H7 (cell line): ENCODE results near the gene ZNF445. TPM values are rescaled to one million over a fixed set of nuclear protein-coding genes. Genes with fewer than 3 reads are reported as not detected.
"Not testable (repeated sequence)": the region's sequence is repeated elsewhere in the genome, so short reads cannot be mapped to it uniquely, and the experiment has no call there.

ENCODE experiments used
- DNase-seq: peaks from one replicate; pipeline ENCODE4 v3.0.0; 2012
- H3K27me3 ChIP-seq: 2 replicates; pipeline ENCODE4 v1.6.0; 2011; ENCODE audit warnings: mild to moderate bottlenecking, low read length; ENCODE audit not compliant: control insufficient read depth, insufficient read depth
- H3K36me3 ChIP-seq: replicated peaks from 2 replicates; pipeline ENCODE4 v1.5.1; 2011; ENCODE audit warnings: low read length; ENCODE audit not compliant: control insufficient read depth, insufficient read depth
- H3K4me3 ChIP-seq: 2 replicates; pipeline ENCODE4 v1.5.1; 2011; ENCODE audit warnings: low read depth, mild to moderate bottlenecking, control low read depth, low read length, moderate library complexity; ENCODE audit not compliant: insufficient read depth
- total RNA-seq: library from RNA; depleted of rRNA; stranded (reverse); fragments of >200 nt; shearing (Covaris generic); gene quantifications from 2 replicates; pipeline ENCODE4 v1.2.3, GENCODE V29; 2014; rRNA removed

Gene ZNF445
- total RNA-seq, result 7.1 and 9.9 TPM in 2 replicates

- Histone ChIP-seq H3K27me3 (no peaks in the 10 kb centered on the region), H3K4me3 (peak within 1 kb of the TSS; percentile 51), H3K36me3 (no peaks in the 10 kb centered on the region)
- DNase-seq, result peak; percentile 93
These were observed at the start of gene ZNF445 for GRCh38 chr3:44477312-44478030. Gene ZNF445, minus strand, starts transcription at chr3:44477670. Its CDS starts 22,121 bp downstream, at chr3:44455549.

DNA sequence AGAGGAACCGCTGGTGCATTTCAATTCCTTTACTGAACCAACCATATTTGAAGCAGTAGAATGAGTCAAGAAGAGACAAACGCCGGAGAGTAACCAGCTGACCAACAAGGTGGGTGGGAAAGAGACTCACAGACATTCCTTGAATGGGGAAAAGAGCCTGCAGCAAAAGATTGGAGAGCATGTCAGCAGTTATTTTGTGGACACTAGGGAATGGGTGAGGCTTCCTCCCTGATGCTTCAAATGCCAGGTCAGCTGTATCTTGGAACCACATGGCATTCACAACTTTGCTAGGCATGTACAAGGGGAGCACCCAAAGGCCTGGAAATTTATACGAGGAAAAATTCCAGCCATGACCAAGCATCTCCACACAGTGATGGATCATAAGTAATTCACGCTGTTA lies 47.6 kb upstream of the ZNF445 start:
- no peak overlapping the region for H3K4me3 ChIP-seq
- H3K27me3 ChIP-seq, result no peaks in the 10 kb centered on the region; the same call in 1 of the 2 replicates
- H3K36me3 ChIP-seq, result no peaks in the 10 kb centered on the region
- no peak for DNase-seq

GRCh38 chr3:44522494-44522933 lies 45.0 kb upstream of the ZNF445 start:
- Histone ChIP-seq H3K36me3 (no peaks in the 10 kb centered on the region), H3K27me3 (no peaks in the 10 kb centered on the region), H3K4me3 (no peak overlapping the region)
- no peak for DNase-seq

GRCh38 chr3:44521721-44522120 lies 44.3 kb upstream of the ZNF445 start:
- no peak for DNase-seq
- Histone ChIP-seq H3K4me3 (no peak overlapping the region), H3K27me3 (no peaks in the 10 kb centered on the region), H3K36me3 (no peaks in the 10 kb centered on the region)

DNA sequence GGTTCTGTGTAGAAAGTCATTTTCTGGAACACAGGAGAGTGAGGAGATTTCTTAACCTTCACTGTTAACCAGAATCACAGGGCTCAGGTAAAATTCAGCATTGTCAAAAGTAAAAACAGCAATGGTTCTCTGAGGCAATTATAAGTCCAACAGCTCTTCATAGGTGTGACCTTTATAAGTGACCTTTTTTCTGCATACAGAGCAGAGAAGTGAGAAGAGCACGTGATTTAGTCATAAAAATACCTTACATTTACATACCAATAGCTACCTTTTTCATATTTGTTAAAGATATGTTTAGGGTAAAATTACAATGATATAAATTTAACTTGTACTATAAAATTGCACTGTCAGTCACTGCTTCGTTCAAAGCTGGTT lies 41.3 kb upstream of the ZNF445 start:
- no peak for DNase-seq
- no peaks in the 10 kb centered on the region for H3K36me3 ChIP-seq
- H3K27me3 ChIP-seq, result no peaks in the 10 kb centered on the region
- H3K4me3 ChIP-seq, result no peak overlapping the region

GRCh38 chr3:44516230-44516629 lies 38.8 kb upstream of the ZNF445 start:
- Histone ChIP-seq H3K36me3 (no peaks in the 10 kb centered on the region), H3K27me3 (no peaks in the 10 kb centered on the region), H3K4me3 (no peak overlapping the region)
- no peak for DNase-seq

DNA sequence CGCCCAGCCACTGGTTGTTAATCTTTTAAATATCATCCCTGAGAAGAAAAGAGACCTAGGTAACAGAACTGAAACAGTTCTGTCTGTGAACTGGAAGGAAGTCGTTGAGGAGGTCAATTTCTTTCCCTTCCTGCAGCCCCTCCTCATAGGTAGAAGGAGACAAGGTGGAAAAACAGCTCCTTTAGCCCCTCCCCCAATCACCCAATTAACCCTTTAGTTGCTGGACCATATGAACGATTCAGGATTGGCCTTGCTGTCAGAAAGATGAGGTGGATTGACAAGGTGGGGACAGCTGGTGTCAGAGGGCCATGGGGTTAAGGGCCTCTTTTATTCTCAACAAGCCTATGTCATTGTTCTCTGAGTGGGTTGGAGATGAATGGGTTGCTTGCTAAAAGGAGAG lies 36.0 kb upstream of the ZNF445 start:
- Histone ChIP-seq H3K4me3 (no peak overlapping the region), H3K27me3 (no peaks in the 10 kb centered on the region), H3K36me3 (no peaks in the 10 kb centered on the region)
- peak; percentile 77 for DNase-seq

DNA sequence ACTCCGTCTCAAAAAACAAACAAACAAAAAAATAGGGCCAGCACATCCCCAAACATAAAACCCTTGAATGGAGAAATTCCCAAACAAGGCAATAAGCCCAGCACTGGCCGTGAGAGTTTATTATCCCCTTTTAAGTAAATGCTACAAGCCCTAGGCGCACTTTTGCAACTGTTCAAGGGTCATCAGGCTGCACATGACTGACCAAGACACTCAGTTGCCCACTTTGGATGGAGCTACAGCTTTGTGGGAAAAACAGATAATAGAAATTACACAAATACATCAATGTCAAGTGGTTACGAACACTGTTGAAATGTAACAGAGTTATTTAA lies 33.7 kb upstream of the ZNF445 start:
- H3K4me3 ChIP-seq, result peak overlapping the region; percentile 59
- no peak for DNase-seq
- H3K27me3 ChIP-seq, result no peaks in the 10 kb centered on the region
- H3K36me3 ChIP-seq, result no peaks in the 10 kb centered on the region

DNA sequence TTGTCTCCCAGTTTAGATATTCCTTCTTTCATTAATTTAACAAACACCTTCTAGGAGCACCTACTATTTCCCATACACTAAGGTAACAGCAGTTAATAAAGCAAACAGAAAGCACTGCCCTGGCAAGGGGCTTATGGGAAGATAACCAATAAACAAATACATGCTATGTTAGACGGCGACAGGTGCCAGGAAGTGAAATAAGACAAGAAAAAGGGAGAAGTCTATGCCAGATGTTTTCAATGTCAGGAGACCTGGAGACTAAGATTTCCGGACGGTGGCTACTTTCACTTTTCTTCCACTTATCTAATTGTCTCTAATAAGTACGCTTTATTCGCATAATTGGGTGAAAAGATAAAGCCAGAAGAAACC lies 32.5 kb upstream of the ZNF445 start:
- no peaks in the 10 kb centered on the region for H3K36me3 ChIP-seq
- no peak for DNase-seq
- no peaks in the 10 kb centered on the region for H3K27me3 ChIP-seq
- H3K4me3 ChIP-seq, result peak overlapping the region; percentile 59

- DNase-seq, result no peak
- no peaks in the 10 kb centered on the region for H3K36me3 ChIP-seq
- H3K4me3 ChIP-seq, result peak overlapping the region; percentile 59
- H3K27me3 ChIP-seq, result no peaks in the 10 kb centered on the region
These were observed 32.0 kb upstream of the ZNF445 start for GRCh38 chr3:44509393-44509921.

DNA sequence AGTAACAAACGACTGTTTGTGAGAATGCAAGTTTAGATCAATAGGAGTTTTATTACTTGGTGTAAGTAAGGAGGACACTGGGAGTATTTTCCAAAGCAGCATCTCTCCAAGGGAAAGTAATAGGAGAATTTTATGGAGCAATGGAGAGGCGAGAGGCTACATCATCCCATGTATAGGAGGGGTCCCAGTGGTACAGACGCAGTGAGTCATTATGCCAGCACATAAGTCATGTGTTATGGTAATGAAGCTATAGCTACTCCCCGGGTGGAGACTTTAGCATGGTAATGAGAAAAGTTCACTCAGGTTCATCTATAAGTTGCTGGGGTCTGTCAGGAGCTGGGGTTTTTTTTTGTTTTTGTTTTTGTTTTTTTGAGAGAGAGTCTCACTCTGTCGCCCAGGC lies 29.5 kb upstream of the ZNF445 start:
- no peak overlapping the region for H3K4me3 ChIP-seq
- DNase-seq, result peak; percentile 26

GRCh38 chr3:44506556-44506955 lies 29.1 kb upstream of the ZNF445 start:
- H3K27me3 ChIP-seq, result no peaks in the 10 kb centered on the region
- no peaks in the 10 kb centered on the region for H3K36me3 ChIP-seq
- no peak overlapping the region for H3K4me3 ChIP-seq
- no peak for DNase-seq

More for the DNA sequence above, 29.5 kb upstream of the ZNF445 start:
- no peaks in the 10 kb centered on the region for H3K36me3 ChIP-seq
- H3K27me3 ChIP-seq, result no peaks in the 10 kb centered on the region

DNA sequence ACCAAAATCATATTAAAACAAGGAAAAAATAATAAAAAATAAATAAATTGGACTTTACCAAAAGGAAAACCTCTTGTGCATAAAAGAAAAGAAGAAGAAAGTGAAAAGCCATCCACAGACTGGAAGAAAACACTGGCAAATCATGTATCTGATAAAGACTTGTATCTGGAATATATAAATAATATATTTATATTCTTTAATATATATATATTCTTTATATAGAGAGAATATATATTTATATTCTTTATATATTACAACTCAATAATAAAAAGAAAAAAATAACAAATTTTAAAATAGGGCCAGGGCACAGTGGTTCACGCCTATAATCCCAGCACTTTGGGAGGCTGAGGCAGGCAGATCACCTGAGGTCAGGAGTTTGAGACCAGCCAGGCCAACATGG lies 27.1 kb upstream of the ZNF445 start:
- no peak overlapping the region for H3K4me3 ChIP-seq
- H3K36me3 ChIP-seq, result peaks cover 3% of the 10 kb centered on the region
- H3K27me3 ChIP-seq, result no peaks in the 10 kb centered on the region
- no peak for DNase-seq

DNA sequence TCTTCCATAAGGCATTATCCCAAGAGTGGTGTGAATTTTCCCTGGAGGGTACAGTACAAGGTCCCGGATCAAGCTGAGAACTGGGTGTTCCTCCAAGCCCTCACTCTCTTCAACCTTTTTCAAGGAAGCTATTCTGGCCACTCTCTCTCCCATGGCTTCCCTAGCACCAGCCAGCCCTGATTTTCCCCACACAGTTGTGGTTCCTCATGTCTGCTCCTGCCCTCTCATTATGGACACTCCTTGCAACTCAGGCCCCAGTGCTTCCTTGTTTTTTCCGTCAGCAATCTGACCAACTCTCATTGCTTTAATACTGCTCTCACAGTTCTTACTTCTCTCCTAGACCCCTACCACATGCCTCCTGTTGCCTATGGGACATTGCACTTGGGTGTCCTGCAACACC lies 25.7 kb upstream of the ZNF445 start:
- H3K4me3 ChIP-seq, H3K27me3 ChIP-seq, DNase-seq, H3K36me3 ChIP-seq: not testable (repeated sequence)

DNA sequence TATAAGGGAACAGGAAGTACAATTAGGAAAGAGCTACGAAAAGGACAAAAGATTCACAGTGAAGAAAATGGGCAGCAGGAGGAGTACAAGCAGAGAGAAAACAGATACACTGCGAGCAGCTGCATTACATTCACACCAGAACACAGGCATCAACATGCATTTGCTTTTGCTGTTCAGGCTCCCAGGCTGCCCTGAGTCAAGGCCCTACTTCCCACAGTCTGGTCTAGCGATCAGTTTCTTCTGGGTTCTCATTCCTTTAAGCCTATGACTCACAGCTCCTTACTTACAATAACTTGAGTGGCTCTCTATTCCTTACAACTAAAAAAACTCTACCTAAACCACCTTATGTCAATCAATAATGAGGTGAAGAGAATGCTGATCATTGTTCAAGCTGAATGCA lies 24.5 kb upstream of the ZNF445 start:
- Histone ChIP-seq H3K27me3 (no peaks in the 10 kb centered on the region), H3K36me3 (peaks cover 3% of the 10 kb centered on the region), H3K4me3 (no peak overlapping the region)
- DNase-seq, result no peak

- H3K4me3 ChIP-seq, H3K36me3 ChIP-seq, H3K27me3 ChIP-seq, DNase-seq: not testable (repeated sequence)
These were observed 22.4 kb upstream of the ZNF445 start for GRCh38 chr3:44499899-44500168.
